NCI-H1417 (cell line): Measurements from ENCODE around the gene PCDHGB7.
A peak's percentile ranks its signal among the peaks of the same experiment; 100 is the strongest.
"Not testable (repeated sequence)": the region's sequence is repeated elsewhere in the genome, so short reads cannot be mapped to it uniquely, and the experiment has no call there.

ENCODE experiments used
- DNase-seq, 3 experiments: peaks; one replicate each; lab custom pipeline; 2025; lab: John Stamatoyannopoulos, UW

PCDHGB7 gene

DNA sequence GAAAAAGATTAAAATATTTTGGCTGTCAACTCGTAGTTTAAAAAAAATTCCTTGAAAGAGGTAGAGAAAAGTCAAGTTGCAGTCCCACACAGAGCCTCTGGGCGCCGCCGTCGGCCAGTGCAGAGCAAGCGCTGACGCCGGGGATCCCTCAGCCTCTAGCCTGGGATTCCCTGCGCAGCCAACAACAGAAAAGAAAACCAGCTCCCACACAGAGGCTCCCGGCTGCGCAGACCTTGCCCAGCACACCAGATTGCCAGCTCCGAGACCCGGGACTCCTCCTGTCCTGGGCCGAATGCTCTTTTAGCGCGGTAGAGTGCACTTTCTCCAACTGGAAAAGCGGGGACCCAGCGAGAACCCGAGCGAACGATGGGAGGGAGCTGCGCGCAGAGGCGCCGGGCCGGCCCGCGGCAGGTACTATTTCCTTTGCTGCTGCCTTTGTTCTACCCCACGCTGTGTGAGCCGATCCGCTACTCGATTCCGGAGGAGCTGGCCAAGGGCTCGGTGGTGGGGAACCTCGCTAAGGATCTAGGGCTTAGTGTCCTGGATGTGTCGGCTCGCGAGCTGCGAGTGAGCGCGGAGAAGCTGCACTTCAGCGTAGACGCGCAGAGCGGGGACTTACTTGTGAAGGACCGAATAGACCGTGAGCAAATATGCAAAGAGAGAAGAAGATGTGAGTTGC, at the start of gene PCDHGB7:
TSS of gene PCDHGB7 (plus strand) at position 184 of the 679 bp plus-strand sequence. CDS start at position 367, 183 bp downstream.
- DNase-seq = not testable (repeated sequence)

DNA sequence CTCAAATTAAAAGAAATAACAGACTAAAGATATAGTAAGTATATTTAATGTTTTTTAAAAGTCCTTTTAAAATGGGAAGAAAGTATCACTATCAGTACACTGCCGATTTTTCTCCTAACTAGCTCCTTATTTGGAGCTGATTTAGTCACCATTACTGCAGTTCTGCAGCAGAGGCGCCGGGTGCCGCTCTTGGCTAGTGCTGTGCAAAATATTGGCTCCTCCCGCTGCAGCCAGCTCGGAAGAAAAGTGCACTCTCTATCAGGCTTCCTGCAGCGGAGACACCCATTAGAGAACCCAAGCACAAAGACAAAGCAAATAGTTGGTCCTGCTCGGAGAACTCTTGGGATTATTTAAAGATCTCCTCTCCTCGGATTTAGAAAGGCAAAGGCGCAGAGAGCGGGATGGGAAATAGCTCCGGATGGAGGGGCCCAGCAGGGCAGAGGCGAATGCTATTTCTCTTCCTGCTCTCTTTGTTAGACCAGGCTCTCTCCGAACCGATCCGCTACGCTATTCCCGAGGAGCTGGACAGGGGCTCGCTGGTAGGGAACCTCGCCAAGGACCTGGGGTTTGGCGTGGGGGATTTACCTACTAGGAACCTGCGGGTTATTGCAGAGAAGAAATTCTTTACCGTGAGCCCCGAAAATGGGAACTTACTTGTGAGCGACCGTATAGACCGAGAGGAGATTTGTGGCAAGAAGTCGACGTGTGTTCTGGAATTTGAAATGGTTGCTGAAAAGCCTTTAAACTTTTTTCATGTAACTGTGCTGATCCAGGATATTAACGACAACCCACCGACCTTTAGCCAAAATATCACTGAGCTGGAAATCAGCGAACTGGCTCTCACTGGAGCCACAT, 47.3 kb upstream of the PCDHGB7 start, which contains the start of gene PCDHGB3:
TSS of gene PCDHGB3 (plus strand) at position 249 of the 855 bp plus-strand sequence. CDS start at position 402, 153 bp downstream.
- no peak for DNase-seq

DNA sequence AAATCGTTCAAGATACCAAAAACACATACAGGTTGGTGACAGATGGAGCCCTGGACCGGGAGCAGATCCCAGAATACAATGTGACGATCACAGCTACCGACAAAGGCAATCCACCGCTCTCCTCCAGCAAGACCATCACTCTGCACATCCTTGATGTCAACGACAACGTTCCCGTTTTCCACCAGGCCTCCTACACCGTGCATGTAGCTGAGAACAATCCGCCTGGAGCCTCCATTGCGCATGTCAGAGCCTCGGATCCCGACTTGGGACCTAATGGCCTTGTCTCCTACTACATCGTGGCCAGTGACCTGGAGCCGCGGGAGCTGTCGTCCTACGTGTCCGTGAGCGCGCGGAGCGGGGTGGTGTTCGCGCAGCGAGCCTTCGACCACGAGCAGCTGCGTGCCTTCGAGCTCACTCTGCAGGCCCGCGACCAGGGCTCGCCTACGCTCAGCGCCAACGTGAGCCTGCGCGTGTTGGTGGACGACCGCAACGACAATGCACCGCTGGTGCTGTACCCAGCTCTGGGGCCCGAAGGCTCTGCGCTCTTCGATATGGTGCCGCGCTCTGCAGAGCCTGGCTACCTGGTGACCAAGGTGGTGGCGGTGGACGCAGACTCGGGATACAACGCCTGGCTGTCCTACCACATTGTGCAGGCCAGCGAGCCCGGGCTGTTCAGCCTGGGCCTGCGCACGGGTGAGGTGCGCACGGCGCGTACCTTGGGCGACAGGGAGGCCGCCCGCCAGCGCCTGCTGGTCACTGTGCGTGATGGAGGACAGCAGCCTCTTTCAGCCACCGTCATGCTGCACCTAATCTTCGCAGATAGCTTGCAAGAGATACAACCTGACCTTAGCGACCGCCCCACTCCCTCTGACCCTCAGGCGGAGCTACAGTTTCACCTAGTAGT, 45.7 kb upstream of the PCDHGB7 start:
- DNase-seq = no peak

- DNase-seq = peak in 1 of 3 experiments; percentile 0
Measured at GRCh38 chr5:141373673-141374317, 43.7 kb upstream of the PCDHGB7 start, which contains the start of gene PCDHGA6. Gene PCDHGA6 (plus strand): TSS chr5:141373891. CDS start chr5:141374084, 193 bp downstream.

DNA sequence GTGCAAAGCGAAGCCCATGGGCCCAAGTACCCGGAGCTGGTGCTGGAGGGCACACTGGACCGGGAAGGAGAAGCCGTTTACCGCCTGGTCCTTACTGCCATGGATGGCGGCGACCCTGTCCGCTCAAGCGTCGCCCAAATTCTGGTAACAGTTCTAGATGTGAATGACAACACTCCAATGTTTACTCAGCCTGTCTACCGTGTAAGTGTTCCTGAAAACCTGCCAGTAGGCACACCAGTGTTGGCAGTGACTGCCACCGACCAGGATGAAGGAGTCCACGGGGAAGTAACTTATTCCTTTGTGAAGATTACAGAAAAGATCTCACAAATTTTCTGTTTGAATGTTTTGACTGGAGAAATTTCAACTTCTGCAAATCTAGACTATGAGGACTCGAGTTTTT, 42.9 kb upstream of the PCDHGB7 start:
- no peak for DNase-seq

GRCh38 chr5:141375444-141376155, 41.9 kb upstream of the PCDHGB7 start:
- DNase-seq = not testable (repeated sequence)

DNA sequence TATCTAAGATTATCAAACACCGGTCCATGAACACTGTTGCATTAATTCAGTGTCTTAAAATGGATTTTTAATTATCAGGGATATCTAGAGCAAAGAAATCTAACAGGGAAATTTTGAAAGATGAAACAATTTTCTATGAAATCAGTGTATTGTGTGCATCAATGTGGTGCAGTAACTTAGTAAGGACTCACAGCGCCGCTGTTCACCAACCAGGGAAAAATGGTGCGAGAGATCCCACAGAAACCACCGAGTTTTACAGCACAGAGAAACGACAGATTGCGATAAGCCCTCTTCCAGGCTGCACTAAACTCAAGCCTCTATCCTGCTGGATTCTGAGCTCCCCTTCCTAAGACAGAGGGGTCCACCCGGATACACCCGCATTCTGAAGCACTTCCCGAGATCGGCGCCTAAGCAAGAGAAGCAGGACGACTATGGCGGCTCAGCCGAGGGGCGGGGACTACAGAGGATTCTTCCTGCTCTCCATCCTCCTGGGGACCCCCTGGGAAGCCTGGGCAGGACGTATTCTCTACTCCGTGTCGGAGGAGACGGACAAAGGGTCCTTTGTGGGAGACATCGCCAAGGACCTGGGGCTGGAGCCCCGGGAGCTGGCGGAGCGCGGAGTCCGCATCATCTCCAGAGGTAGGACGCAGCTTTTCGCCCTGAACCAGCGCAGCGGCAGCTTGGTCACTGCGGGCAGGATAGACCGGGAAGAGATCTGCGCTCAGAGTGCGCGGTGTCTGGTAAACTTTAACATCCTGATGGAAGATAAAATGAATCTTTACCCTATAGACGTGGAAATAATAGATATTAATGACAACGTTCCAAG, 34.8 kb upstream of the PCDHGB7 start, which contains the start of gene PCDHGA7:
TSS of gene PCDHGA7 (plus strand) at position 274 of the 826 bp plus-strand sequence. CDS start at position 432, 158 bp downstream.
- no peak for DNase-seq

- DNase-seq = no peak
Measured at GRCh38 chr5:141383345-141383744, 34.1 kb upstream of the PCDHGB7 start.

DNA sequence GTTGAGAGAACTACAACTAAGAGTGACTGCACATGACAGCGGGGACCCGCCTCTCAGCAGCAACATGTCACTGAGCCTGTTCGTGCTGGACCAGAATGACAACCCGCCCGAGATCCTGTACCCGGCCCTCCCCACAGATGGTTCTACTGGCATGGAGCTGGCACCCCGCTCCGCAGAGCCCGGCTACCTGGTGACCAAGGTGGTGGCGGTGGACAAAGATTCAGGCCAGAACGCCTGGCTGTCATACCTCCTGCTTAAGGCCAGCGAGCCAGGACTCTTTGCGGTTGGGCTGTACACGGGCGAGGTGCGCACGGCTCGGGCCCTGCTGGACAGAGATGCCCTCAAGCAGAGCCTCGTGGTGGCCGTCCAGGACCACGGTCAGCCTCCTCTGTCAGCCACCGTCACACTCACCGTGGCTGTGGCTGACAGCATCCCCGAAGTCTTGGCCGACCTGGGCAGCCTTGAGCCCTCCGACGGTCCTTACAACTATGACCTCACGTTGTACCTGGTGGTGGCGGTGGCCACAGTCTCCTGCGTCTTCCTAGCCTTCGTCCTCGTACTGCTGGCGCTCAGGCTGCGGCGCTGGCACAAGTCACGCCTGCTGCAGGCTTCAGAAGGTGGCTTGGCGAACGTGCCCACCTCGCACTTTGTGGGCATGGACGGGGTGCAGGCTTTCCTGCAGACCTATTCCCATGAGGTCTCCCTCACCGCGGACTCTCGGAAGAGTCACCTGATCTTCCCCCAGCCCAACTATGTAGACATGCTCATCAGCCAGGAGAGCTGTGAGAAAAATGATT, 32.8 kb upstream of the PCDHGB7 start:
- no peak for DNase-seq

- DNase-seq = not testable (repeated sequence)
Measured at GRCh38 chr5:141387557-141388311, 29.7 kb upstream of the PCDHGB7 start, which contains the start of gene PCDHGB4. Gene PCDHGB4 (plus strand): TSS chr5:141387698. CDS start chr5:141387885, 187 bp downstream.

DNA sequence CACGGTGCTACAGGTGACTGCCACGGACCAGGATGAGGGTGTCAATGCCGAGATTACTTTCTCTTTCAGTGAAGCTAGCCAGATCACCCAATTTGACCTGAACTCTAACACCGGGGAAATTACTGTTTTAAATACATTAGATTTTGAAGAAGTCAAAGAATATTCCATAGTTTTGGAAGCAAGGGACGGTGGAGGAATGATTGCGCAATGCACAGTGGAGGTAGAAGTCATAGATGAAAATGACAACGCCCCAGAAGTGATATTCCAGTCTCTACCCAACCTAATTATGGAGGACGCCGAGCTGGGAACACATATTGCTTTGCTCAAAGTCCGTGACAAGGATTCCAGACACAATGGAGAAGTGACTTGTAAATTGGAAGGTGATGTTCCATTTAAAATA, 28.8 kb upstream of the PCDHGB7 start:
- no peak for DNase-seq

DNA sequence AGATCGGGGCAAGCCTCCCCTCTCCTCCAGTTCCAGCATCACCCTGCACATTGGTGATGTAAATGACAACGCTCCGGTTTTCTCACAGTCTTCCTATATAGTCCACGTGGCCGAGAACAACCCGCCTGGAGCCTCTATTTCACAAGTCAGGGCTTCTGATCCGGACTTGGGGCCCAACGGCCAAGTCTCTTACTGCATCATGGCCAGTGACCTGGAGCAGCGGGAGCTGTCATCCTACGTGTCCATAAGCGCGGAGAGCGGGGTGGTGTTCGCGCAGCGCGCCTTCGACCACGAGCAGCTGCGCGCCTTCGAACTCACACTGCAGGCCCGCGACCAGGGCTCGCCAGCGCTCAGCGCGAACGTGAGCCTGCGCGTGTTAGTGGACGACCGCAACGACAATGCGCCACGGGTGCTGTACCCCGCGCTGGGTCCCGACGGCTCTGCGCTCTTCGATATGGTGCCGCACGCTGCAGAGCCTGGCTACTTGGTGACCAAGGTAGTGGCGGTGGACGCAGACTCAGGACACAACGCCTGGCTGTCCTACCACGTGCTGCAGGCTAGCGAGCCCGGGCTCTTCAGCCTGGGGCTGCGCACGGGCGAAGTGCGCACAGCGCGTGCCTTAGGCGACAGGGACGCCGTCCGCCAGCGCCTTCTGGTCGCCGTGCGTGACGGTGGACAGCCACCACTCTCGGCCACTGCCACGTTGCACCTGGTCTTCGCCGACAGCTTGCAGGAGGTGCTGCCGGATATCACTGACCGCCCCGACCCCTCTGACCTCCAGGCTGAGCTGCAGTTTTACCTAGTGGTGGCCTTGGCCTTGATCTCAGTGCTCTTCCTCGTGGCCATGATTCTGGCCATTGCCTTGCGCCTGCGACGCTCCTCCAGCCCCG, 28.1 kb upstream of the PCDHGB7 start:
- no peak for DNase-seq

DNA sequence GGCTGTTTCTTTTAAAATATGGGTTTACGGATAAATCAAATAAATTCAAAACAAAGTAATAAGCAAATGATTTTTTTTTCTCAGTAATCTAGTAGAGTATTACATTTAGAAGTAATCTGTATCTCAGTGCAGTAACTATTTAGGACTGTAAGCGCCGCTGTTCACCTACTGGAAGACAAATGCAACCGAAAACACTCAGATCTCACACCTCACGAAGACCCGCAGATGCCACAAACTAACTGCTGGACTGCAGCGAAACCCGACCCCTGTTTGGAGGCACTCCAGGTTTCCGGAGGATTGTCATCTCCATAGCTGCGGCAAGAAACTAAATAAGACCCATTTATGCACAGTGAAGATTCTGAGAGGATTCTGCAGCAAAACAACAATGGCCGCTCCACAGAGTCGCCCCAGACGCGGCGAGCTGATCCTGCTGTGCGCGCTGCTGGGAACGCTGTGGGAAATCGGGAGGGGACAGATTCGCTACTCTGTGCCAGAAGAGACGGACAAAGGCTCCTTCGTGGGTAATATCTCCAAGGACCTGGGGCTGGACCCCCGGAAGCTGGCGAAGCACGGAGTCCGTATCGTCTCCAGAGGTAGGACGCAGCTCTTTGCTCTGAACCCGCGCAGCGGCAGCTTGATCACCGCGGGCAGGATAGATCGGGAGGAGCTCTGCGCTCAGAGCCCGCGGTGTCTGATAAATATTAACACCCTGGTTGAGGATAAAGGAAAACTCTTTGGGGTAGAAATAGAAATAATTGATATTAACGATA, 24.9 kb upstream of the PCDHGB7 start, which contains the start of gene PCDHGA8:
TSS of gene PCDHGA8 (plus strand) at position 205 of the 770 bp plus-strand sequence. CDS start at position 386, 181 bp downstream.
- DNase-seq = no peak

- no peak for DNase-seq
Measured at GRCh38 chr5:141393267-141393666, 24.2 kb upstream of the PCDHGB7 start.

- DNase-seq = not testable (repeated sequence)
Measured at GRCh38 chr5:141394401-141395187, 22.9 kb upstream of the PCDHGB7 start.
